ENCODE measurements around the gene MAP3K6. TPM values are rescaled to one million over a fixed set of nuclear protein-coding genes. Genes with fewer than 3 reads are reported as not detected.
A peak's percentile ranks its signal among the peaks of the same experiment; 100 is the strongest.

MAP3K6 gene
- total and polyA plus RNA-seq, 2 of the 13 experiments (the other 11 are each of a cell fraction or from before 2014, with no cell fraction given) = 2.7 to 3.2 TPM

GRCh38 chr1:27341525-27342252, 25.1 kb downstream of the MAP3K6 start, which contains the start of gene SYTL1 (continued):
- peak; percentile 79 for TF ChIP-seq GABPB1 (CRISPR knock-in tag; IDR thresholded peaks at IDR 0.05)
- TF ChIP-seq ZNF879 (CRISPR knock-in tag; IDR thresholded peaks at IDR 0.05) = no peak
- TF ChIP-seq MYNN (CRISPR knock-in tag; IDR thresholded peaks at IDR 0.05; ENCODE audit: low read depth) = no peak
- TF ChIP-seq ZBTB46 (CRISPR knock-in tag; IDR thresholded peaks at IDR 0.05; ENCODE audit: borderline replicate concordance) = no peak
- no peak for TF ChIP-seq TCF12 (IDR thresholded peaks at IDR 0.05)
- TF ChIP-seq TCF12 (CRISPR knock-in tag; IDR thresholded peaks at IDR 0.05) = no peak
- TF ChIP-seq ZFX (CRISPR knock-in tag; IDR thresholded peaks at IDR 0.05; ENCODE audit: low read depth) = peak; percentile 41
- peak; percentile 64 for TF ChIP-seq HNRNPLL (IDR thresholded peaks at IDR 0.05; ENCODE audit: low read depth, low read length, poor library complexity, severe bottlenecking)
- no peak for TF ChIP-seq ZNF556 (CRISPR knock-in tag; IDR thresholded peaks at IDR 0.05; ENCODE audit: borderline replicate concordance)
- no peak for TF ChIP-seq ETS1 (CRISPR knock-in tag; IDR thresholded peaks at IDR 0.05)
- TF ChIP-seq MIER2 (CRISPR knock-in tag; IDR thresholded peaks at IDR 0.05) = no peak
- TF ChIP-seq IKZF1 (IDR thresholded peaks at IDR 0.05) = no peak
- TF ChIP-seq ZSCAN9 (CRISPR knock-in tag; IDR thresholded peaks at IDR 0.05; ENCODE audit: borderline replicate concordance) = no peak
- TF ChIP-seq THYN1 (CRISPR knock-in tag; IDR thresholded peaks at IDR 0.05; ENCODE audit: borderline replicate concordance, low read depth) = no peak
- peak; percentile 21; the same call in 1 of the 2 replicates for TF ChIP-seq ERF (CRISPR knock-in tag; IDR thresholded peaks at IDR 0.05)
- TF ChIP-seq MED8 (CRISPR knock-in tag; IDR thresholded peaks at IDR 0.05; ENCODE audit: insufficient replicate concordance) = no peak
- TF ChIP-seq ELF4 (CRISPR knock-in tag; IDR thresholded peaks at IDR 0.05; ENCODE audit: borderline replicate concordance) = no peak
- TF ChIP-seq GATA4 (IDR thresholded peaks at IDR 0.05; ENCODE audit: borderline replicate concordance, low read depth) = no peak
- TF ChIP-seq MAFG (CRISPR knock-in tag; IDR thresholded peaks at IDR 0.05) = no peak
- no peak for TF ChIP-seq ZNF451 (CRISPR knock-in tag; IDR thresholded peaks at IDR 0.05)
- no peak for TF ChIP-seq SP140L (CRISPR knock-in tag; IDR thresholded peaks at IDR 0.05; ENCODE audit: borderline replicate concordance)
- TF ChIP-seq ZNF224 (CRISPR knock-in tag; IDR thresholded peaks at IDR 0.05) = no peak
- TF ChIP-seq MYC (CRISPR knock-in tag; IDR thresholded peaks at IDR 0.05; ENCODE audit: borderline replicate concordance) = peak; percentile 66; the same call in 1 of the 2 replicates
- TF ChIP-seq AHR (CRISPR knock-in tag; IDR thresholded peaks at IDR 0.05) = no peak
- TF ChIP-seq ZNF446 (CRISPR knock-in tag; IDR thresholded peaks at IDR 0.05) = no peak
- TF ChIP-seq ZXDC (CRISPR knock-in tag; IDR thresholded peaks at IDR 0.05) = no peak
- no peak for TF ChIP-seq PTBP1 (IDR thresholded peaks at IDR 0.05; ENCODE audit: low read depth, low read length, poor library complexity, severe bottlenecking)
